ENCODE data around the gene COL9A3.

COL9A3 gene

DNA sequence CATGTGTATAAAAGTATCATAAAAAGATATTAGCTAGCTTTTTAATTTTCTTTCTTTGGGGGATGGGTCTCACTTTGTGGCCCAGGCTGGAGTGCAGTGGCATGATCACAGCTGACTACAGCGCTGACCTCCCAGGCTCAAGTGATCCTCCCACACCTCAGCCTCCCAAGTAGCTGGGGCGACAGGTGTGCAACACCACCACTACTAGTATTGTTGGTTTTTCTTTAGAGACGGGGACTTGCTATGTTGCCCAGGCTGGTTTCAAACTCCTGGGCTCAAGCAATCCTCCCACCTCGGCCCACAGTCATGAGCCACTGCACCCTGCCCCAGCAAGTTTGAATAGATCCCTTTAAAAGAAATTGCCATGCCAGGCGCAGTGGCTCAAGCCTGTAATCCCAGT lies 38.3 kb downstream of the COL9A3 start:
- DNase-seq (ENCODE audit: low read depth, low spot score): no peak

DNA sequence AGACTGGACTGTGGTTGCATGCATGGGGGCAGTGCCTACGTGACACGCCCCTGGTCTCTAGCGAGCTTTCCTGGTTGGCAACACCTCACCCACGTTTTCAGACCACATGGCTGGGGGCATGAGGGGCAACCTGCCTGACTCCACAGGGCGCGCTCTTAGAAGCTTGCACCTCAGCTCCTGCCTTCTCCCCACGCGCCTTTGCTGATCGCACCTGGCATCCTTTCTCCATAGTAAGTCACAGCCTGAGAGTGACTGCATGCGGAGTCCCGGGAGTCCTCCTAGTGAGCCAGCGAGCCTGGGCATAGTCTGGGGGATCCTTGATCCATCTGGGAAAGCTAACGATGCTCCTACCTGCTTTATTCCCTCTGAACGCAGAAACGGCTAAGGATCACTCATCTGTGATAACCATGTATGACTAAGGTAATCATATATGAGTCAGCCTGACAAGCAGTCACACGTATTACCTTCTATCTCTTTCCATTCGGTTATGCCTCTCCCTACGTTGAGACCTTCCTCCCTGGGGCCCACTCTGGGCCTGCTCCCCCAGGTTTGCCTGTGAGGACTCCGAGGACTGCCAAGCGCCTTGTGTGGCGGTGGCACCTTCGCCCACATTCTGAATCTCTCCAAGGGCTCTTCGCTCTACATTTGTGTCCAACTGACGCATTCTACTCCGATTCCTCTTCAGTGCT lies 40.2 kb downstream of the COL9A3 start:
- no peak for DNase-seq (ENCODE audit: low read depth, low spot score)

DNA sequence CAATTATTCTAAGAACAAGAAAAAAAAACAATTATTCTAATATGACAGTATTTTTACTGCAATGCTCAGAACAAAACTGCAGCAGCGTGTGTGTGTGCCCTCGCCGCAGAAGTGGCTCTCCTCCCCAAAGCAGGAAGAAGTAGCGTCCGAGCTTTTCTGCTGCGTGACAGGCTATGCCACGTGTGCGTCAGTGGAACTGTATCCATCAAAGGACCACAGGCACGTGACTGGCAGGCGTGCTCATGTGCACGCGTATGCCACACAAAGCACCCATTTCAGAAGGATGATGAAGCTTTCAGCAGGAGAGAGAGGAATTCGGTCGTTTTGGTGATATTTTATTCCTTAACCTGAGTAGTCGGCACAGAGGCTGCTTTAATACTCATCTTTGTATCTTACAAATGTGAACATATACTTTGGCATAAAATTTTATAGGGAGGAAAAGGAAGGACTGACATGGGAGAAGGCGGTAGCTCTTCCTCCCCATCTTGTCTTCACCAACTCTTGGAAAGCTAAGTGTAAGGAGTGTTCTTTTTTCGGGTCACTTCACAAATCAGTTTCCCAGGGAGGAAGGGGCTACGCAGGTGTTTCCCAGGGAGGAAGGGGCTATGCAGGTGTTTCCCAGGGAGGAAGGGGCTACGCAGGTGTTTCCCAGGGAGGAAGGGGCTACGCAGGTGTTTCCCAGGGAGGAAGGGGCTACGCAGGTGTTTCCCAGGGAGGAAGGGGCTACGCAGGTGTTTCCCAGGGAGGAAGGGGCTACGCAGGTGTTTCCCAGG lies 41.4 kb downstream of the COL9A3 start:
- no peak for DNase-seq (ENCODE audit: low read depth, low spot score)

DNA sequence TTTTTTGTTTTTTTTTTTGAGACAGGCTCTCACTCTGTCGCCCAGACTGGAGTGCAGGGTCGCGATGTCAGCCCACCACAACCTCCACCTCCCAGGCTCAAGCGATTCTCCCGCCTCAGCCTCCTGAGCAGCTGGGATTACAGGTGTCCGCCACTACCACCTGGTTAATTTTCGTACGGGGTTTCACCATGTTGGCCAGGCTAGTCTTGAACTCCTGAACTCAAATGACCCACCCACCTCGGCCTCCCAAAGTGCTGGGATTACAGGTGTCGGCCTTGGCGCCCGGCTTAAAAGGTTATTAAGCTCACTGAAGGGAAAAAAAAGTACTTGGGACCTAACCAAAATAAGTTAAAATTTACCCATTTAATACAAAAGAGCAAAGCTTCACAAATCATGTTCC lies 42.9 kb downstream of the COL9A3 start:
- no peak for DNase-seq (ENCODE audit: low read depth, low spot score)

DNA sequence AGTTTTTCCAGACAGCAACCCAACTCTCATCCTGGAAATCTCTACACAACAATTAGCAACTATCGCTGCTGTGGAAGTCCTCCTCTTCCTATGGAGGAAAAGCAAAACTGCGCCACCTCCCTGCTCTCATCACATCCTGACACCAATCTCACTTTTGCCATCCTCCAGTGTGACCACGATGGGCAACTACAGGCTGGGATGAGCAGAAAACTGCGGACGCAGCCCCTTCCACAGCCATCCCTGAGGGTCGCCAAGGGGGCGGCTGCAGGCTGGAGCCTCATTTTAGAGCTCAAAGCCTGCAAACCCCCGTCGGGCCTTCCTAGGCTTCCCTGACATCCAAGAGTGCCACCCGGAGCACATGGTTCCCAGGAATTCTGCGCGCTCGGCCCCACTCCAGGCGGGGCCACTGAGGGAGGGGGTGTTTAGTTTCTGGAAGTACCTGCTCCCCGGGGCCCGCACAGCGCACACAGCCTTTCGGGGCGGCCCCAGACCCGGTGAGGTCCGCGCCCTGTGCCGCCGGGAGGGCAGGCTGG lies 43.6 kb downstream of the COL9A3 start:
- DNase-seq (ENCODE audit: low read depth, low spot score): peak; percentile 50

DNA sequence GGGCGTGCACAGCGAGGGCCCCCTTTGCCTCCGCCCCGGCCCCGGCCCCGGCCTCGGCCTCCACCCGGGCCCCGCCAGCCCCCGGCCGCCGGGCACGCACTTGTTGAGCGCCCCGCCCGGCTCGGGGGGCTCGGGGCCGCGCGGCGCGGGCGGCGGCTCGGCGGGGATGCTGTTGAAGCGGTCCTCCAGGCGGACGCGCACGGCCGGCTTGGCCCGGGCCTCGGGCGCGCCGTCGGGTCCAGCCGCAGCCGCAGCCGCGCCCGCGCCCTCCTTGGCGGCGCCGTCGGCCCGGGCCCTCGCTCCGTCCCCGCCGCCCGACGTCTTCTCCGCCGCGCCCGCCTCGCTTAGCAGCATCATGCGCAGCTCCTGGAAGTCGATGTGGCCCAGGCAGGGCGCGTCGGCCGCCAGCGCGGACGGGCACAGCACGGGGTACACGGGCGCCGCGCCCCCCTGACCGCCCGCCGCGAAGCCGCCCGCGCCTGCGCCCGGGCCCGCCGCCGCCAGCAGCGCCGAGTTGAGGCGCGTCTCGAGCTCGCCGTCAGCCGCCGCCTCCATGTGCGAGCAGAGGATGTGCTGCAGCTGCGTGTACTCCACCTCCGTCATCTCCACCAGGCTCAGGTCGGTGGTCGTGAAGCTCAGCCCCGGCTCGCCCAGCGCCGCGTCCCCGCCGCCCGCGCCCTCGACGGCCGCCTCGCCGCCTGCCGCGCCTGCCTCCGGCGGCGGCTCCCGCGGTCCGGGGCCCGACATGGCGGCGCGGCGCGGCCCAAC lies 44.3 kb downstream of the COL9A3 start:
- DNase-seq (ENCODE audit: low read depth, low spot score): peak; percentile 63

DNA sequence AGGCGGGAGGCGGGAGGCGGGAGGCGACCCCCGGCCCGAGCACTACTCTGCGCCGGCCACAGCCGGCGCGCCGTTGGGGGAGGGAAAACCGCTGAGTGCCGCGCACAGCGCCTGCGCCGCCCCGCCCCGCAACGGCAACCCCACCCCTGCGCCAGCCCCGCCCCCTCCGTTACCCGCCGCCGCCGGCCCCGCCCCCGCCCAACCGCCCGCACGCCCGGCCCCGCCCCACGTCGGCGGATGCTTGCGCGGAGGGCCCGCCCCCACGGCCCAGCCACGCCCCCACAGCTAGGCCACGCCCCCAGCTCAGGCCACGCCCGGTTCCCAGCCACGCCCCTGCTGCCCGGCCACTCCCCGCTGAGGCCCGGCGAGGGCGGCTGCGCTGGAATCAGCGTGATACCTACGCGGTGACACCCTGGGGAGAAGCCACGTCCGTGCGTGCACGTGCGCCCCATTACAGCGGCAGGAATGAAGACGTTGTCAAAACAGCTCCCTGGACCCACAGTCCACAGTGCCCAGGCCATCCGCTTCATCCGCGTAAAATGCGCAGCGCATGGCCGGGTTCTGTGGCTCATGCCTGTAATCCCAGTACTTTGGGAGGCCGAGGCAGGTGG lies 45.0 kb downstream of the COL9A3 start, which contains the start of gene TCFL5:
Gene TCFL5 (minus strand): TSS at position 97 of the 611 bp plus-strand sequence. CDS start 152 bp downstream, outside the sequence.
- DNase-seq (ENCODE audit: low read depth, low spot score): peak; percentile 94

DNA sequence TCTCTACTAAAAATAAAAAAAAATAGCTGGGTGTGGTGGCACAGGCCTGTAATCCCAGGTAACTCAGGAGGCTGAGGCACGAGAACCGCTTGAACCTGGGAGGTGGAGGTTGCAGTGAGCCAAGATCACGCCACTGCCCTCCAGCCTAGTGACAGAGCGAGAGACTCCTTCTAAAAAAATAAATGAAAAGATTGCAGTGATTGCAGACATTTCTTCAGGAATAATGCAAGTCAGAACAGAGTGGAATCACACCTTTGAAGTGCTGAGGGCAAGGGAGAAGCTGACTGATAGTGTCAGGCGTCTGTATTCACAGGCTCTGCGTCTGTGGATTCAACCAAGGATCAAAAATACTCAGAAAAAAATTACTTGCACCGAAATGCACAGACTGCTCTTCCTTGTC lies 47.4 kb downstream of the COL9A3 start:
- no peak for DNase-seq (ENCODE audit: low read depth, low spot score)

DNA sequence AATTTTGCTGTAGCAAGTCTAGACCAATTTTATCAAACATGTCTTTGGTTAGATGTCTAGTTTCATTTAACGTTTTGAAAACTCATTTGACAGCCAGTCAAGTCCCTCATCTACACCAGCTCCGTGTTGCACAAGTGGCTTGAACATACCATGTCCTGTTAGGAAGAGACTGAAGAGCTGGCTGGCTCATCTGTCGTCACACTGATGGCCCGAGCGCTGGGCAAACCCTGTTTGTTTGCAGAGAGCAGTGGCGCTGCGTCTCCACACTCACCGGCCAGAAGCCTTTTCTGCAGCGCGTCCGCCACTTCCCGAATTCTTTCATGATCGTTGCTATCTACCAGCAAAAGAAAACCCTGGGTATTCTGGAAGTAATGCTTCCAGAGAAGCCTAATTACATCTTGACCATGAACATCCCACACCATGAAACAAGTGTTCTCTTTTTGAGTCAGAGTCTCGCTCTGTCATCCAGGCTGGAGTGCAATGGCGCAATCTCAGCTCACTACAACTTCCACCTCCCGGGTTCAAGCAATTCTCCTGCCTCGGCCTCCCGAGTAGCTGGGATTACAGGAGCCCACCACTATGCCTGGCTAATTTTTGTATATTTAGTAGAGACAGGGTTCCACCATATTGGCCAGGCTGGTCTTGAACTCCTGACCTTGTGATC lies 55.5 kb downstream of the COL9A3 start:
- no peak for DNase-seq (ENCODE audit: low read depth, low spot score)

DNA sequence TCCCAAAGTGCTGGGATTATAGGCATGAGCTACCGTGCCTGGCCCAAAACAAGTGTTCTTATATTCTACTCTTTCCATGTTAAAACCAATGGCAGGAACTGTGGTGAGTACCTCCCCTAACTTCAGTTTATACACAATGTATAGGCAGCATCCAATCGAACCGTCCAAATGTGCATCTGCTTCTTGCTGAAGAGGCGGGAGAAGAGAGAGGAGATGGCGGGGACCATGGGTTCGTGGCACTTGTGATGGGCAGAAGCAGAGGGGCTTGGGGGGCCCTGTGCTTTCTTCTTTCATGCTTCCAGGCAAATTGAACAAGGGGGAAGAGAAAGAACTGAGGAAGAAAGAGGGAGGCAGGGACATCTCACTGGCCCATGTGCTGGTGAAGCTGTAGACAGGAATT lies 56.0 kb downstream of the COL9A3 start:
- DNase-seq (ENCODE audit: low read depth, low spot score): no peak

DNA sequence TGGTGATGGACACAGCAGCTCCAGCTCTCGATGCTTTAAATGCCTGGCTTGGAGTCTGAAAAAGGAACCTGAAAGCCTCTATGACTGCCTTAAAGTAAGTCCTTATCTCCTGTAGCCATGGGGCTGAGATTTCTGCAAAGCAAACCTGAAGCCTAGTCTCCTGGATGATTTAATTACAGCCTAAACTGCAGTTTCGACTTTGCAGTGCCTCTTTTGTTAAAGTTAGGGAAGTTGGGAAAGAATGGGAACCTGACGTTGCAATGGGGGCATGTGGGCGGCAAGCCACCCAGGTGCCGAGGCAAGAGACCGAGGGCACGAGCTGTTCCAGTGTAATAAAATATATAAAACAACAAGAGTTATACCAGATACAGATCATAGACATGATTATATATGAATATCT lies 56.4 kb downstream of the COL9A3 start:
- DNase-seq (ENCODE audit: low read depth, low spot score): no peak

DNA sequence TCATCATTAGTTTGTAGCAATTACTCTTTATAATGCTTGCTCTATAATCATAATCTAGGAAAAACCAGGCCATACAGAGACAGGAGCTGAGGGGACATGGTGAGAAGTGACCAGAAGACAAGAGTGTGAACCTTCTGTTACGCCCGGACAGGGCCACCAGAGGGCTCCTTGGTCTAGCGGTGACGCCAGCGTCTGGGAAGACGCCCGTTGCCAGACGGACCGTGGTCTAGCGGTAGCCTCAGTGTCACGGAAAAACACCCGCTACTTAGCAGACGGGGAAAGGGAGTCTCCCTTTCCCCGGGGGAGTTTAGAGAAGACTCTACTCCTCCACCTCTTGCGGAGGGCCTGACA lies 56.8 kb downstream of the COL9A3 start:
- peak; percentile 77 for DNase-seq (ENCODE audit: low read depth, low spot score)

DNA sequence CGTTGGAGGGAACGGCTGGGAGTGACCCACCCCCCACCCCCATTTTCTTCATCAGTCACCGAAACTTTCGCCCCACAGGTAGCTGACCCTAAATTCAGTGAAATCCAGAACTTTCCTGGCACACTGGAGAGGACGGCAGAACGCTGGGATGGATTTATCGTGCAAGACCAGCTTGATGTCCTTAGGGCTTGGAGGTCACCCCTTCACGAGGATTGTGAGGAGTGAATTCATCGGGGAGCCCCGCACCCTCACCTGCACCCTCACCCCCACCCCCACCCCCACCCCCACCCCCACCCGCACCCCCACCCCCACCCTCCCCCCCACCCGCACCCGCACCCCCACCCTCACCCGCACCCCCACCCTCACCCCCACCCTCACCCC lies 58.1 kb downstream of the COL9A3 start:
- no peak for DNase-seq (ENCODE audit: low read depth, low spot score)

DNA sequence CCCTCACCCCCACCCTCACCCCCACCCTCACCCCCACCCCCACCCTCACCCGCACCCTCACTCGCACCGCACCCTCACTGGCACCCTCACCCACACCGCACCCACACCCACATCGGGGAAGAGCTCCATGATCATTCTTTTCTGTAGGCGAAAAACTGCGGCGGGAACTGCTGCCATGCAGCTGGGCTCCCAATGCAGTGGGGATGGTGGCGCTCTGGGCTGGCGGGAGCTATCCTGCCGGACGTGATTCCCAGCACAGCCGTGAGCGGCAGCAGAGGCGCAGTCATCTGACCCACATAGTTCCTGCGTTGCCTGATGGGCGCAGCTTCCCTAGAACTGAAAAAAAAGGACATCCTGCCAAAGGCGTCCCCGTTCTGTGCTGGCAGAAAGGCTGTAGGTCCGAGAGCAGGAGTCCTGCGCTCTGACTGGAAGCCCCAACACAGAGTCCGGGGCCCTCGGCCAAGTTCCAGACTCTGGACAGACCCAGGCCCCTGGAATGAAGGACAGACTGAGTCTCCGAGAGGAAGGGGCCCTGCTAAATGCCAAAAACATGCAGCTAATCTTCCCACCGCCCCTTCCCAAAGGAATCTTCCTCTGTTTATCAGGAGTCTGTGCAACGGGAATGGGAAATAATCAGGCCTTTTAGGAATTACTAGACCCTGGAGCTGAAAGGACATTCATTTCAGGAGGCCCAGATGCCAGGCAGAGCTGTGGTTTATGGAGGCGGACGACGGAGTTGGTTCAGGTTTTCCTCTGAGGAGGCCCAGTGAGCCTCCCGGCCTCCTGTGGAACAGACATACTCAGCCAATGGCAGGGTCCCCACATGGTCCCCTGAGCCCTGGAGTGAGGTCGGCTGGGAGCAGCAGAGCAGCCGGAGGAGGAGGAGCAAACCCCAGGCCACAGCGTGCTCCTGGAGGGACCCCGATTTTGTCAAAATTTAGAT lies 58.8 kb downstream of the COL9A3 start:
- peak; percentile 78 for DNase-seq (ENCODE audit: low read depth, low spot score)

DNA sequence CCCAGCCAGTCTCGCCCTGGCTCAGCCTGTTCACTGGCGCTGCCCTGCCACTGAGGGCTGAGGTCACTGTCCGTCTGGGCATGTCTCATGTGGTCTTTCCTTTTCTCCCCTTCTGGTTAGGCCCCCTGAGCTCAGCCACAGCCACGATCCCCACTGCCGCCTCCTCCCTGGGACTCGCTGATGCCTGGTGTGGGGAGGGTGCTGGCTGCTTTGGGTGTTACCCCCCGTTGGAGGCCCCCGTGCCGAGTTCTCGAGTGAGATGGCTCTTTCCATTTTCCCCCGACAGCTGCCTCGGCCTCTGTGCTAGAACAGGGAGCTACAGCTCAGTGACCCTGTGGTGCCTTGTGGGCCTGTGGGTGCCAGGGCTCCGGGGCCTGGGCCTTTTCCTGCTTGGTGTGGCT lies 59.7 kb downstream of the COL9A3 start:
- no peak for DNase-seq (ENCODE audit: low read depth, low spot score)

DNA sequence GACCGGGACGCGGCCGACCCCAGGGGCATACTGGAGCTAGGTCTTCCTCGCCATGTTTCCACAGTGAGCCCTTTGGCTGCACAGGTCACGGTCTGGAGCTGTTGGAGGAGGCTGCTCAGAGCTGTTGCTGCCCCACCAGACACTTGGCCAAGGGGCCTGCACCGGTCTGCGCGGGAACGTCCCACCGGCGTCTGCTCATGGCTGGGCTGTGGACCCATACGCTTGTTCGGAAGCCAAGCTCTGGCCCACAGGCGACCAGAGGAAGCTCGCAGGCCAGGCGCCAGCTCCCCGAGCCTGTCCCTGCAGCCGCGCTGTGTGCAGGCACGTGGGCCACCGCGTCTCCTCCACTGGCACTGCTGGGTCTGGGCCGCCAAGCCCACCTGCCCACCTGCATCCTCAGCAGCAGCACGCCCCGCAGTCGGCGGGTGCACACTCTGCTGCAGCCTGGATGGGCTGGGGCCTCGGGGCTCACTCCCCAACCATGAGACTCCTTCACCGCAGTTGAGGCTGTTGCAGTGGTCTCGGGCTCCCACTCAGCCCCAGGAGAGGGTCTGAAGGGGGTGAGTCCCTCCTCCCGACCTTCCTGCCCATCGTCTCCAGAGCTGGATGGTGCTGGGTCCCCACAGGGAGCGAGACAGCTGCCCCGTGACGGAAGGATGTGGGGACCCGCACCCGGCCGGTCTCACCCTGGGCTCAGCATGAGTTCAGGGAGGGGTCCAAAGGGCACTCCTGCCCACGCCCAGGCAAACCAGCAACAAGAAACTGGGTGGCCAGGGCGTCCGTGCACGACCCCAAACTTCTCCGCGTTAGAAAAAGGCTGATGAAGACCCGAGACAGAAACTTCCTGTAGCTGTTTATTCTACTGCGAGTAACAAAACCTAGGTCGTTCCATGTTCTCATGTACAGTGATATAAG lies 60.3 kb downstream of the COL9A3 start:
- no peak for DNase-seq (ENCODE audit: low read depth, low spot score)

DNA sequence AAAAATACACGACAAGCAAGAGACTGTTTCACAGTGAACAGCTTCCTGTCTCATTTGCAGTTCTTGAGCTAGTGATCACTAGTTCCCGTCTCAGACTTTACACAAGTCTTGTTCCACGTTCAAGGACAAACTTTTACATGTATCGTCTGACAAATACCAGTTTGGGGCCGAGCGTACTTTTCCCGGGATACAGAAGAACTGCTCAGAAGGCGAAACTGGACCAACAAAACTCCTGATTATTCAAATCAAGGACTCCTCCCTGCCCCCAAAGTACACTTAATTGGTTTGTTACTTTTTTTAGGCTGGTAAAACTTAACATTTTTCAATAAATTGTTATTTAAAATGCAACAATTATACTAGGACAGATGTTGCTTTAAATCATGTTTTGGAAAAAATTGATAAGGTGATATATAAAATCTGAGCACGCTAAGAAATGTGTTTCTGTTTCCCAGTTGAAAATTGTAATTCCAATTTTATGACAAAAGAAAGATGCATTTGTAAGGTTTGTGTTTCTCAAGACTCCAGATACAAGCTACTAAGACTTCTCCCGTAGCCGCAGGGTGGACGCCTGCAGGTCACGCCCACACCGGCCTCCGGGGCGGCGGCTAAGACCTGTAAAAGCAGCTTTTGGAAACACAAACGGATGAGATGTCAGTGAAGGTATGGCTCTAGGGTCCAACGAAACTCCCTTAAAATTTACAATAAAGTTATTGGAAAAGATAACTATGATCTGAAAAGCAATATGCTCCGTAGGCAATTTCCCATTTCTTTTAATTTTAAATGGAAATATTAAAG lies 61.6 kb downstream of the COL9A3 start:
- no peak for DNase-seq (ENCODE audit: low read depth, low spot score)

Data from astrocyte of the hippocampus (primary cell).